Measurements from ENCODE around the gene ARHGEF26.

The ARHGEF26 gene

DNA sequence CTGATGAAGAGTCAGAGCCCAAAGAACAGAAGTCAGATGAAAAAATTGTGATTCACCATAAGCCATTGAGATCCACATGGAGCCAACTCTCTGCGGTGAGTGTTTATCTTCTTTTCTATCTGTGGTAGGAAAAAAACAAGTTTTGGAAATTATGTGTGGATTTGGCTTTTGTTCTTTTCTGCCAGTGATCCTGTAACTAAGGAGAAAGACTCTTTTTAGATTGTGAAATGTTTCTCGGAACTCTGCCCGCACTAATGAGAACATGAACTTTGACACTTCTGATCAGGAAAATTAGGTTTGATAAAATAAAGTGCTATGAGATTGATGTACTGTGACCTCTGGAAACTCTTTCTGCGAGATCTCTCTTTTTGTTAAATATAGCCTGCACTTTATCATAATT is 8.4 kb downstream of the ARHGEF26 start:
- no peak for TF ChIP-seq GATA3 (IDR thresholded peaks at IDR 0.05; ENCODE audit: low read depth, low read length)

DNA sequence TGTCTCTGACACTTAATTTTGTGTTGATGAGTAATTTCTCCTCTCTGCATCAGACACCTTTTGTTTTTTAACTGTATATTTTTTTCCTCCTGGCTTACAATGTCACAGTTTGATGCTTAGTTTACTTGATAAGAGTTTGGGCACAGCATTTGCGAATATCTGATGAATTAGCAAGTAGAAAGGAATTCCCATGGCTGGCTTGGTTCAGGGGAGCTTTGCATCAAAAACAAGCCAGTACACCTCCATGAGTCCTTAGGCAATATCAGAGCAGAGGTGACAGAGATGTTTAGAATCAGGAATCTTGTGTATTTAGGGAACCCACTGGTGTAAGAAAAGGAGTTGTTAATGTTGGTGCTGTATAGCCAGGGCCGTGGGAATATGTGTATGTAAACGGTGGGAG is 9.3 kb downstream of the ARHGEF26 start:
- TF ChIP-seq GATA2 (IDR thresholded peaks at IDR 0.05; ENCODE audit: low read depth, low read length) (no peak), GATA3 (IDR thresholded peaks at IDR 0.05; ENCODE audit: low read depth, low read length) (no peak)

DNA sequence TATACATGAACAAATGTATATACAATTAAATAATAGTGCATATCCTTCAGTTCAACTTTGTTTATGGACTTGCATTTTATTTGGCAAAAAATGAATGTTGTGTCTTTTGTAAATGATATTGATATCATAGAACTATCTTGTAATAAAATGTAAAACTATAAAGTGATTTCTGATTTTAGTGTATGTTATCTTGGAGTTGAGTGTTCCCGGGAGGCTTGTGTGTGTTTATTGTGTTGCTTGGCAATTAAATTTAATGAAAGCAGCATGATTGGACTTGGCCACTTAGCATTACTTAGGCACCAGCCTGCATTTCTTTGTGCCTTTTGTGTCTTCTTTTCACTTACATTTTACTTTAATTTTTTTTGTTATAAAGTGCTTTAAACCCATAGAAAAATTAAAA is 10.6 kb downstream of the ARHGEF26 start:
- TF ChIP-seq GATA2 (IDR thresholded peaks at IDR 0.05; ENCODE audit: low read depth, low read length), result no peak
- TF ChIP-seq GATA3 (IDR thresholded peaks at IDR 0.05; ENCODE audit: low read depth, low read length), result no peak

DNA sequence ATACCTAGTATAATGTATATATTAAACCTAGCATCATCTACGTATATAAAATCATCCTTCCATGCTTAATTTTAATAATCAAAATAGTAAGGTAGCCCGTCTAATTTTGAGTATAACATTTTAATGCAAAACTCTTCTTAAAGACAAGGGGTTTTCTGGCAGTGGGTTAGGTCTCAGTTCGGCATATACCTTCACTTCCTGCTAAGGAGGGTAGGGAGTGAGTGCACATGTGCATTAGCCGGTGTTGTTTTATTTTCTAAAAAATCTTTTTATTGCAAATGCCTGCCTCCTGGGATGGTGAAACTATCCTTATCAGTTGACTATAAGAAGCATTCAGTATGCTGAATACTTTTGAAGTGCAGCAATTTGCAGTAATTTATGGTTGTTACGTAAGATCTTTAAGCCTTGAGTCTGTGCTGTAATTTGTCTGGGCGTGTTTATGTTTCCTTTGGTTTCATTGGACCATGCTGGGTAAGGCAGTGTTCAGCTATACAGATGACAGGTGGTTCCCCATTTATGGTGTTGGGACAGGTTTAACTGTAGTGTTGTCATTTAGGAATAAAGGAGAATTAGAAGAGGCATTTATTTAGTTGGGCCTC is 11.7 kb downstream of the ARHGEF26 start:
- TF ChIP-seq GATA3 (IDR thresholded peaks at IDR 0.05; ENCODE audit: low read depth, low read length) (no peak), GATA2 (IDR thresholded peaks at IDR 0.05; ENCODE audit: low read depth, low read length) (no peak)

DNA sequence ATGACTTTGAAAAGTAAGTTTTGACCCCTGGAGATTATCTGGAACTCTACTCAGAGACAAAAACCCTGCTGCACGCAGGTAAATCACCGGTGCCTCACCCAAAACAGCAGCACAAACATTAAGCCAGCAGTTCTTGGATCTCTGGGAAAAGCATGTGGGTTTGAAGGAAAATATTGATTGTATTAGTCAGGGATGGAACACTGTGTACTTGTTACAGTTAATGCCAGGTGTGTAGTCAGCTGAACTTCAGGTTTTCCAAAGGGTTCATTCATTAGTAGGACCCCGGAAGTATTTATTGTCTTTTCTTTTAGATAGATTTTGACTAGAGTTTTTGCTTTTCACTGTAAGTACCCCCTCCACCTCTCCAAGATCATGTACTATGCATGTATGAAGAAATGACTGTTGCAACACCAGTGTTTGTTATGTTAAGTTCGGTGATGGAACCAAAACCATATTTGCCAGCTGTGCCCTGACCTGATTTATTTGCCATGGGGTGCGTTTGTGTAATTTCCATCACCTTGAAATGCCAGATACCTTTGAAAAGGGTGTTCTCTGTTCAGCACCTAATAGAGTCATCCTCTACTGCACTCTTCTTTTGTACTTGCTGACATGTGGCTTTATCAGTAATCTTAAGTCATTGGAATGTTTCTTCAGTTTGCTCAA is 14.5 kb downstream of the ARHGEF26 start:
- TF ChIP-seq GATA3 (IDR thresholded peaks at IDR 0.05; ENCODE audit: low read depth, low read length) (no peak), GATA2 (IDR thresholded peaks at IDR 0.05; ENCODE audit: low read depth, low read length) (no peak)

DNA sequence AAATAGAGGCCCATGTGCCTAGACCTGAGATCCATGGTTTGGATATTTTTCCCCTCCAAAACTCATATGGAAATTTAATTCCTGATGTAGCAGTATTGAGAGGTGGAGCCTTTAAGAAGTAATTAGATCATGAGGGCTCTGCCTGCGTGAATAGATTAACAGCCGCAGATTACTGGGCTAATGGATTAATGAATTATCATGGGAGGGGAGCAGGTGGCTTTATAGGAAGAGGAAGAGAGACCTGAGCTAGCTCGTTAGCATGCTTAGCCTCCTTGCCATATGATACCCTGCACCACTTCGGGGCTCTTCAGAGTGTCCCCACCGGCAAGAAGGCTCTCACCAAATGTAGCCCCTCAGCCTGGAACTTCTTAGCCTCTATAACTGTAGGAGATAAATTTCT is 15.8 kb downstream of the ARHGEF26 start:
- no peak for TF ChIP-seq GATA3 (IDR thresholded peaks at IDR 0.05; ENCODE audit: low read depth, low read length)
- TF ChIP-seq GATA2 (IDR thresholded peaks at IDR 0.05; ENCODE audit: low read depth, low read length), result no peak

DNA sequence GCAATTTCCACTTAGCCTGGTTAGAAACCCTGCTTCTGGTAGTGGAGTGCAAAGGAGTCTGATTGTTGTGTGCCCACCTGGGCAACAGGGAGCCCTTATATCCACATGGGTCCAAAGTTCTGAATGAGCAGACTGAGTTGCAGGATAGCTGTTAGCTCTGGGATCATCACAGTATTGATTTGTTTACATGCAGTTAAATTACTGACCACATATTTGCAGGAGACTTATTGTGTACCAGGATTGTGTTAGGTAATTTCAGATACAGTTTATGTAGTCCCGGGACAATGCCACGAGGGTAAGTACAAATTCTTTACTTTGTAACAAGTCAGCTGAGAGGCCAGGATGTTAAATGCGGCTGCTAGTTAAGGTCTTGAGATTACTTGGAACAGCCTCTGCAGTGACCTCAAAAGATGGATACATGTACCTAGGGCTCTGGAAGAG is 18.8 kb downstream of the ARHGEF26 start:
- TF ChIP-seq GATA2 (IDR thresholded peaks at IDR 0.05; ENCODE audit: low read depth, low read length) (no peak), GATA3 (IDR thresholded peaks at IDR 0.05; ENCODE audit: low read depth, low read length) (no peak)

DNA sequence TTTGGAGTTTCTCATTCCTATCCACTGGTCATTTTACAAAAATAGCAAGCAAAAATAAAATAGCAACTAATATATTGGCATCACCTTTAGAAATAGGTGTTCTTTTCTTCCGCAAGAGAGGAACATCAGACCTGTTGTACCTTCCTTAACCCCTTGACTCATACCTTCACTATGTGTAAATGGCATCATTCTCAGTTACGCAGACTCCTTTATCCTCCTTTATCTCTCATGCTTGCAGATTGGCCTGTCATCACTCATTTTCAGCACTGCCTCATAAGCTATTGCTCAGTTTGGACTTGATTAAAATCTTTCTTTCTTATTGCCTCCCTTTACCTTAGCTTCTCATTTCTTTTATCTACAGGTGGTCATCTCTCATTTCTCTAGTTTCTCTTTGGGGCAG is 21.4 kb downstream of the ARHGEF26 start:
- TF ChIP-seq GATA2 (IDR thresholded peaks at IDR 0.05; ENCODE audit: low read depth, low read length) (no peak), GATA3 (IDR thresholded peaks at IDR 0.05; ENCODE audit: low read depth, low read length) (no peak)

DNA sequence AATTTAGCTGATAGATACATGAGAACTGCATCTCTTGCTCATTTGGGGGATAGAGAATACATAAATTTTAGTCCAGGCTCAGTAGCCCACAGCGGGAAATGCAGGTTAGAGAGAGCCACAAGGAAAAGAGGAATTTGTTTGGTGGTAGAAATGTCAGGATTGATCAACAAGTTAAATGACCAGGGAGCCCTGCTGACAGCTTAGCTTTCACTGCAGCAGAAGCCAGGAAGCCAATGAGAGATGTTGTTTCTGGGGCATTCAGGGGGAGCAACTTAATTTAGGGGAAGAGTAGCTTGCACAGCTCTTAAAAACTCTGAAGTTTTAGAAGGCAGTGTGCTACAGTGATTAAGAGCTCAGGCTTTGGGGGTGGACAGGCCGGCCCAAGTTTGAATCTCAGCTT is 22.7 kb downstream of the ARHGEF26 start:
- no peak for TF ChIP-seq GATA2 (IDR thresholded peaks at IDR 0.05; ENCODE audit: low read depth, low read length)
- TF ChIP-seq GATA3 (IDR thresholded peaks at IDR 0.05; ENCODE audit: low read depth, low read length), result no peak

DNA sequence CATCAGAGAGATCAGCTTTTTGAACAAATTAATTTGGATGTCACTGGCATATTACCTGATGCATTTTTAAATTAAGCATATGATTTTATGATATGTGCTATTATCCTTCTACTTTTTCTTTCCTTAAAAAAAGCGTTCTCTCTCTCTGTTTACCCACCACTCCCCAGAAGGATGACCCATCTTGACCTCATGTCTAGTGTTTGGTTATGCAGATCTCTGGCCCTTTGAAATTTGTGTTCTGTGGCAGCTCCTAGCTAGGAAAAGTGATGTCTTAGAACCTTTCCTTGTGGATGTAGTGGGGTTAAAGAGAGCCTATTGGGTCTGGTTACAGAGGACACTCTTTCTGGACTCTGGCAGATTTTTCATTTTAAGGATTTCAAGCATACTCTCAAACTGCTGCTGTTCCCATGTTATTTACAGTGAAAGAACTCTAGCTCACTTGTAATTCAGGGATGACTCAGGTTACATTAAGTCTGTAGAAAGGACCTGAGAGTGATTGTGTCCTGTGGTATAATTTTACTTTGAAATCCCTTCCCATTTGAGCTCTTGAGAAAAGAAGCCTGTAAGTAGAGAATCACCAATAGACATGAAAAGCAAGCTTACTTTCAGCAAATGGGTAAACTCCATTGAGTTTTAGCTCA is 23.8 kb downstream of the ARHGEF26 start:
- TF ChIP-seq GATA2 (IDR thresholded peaks at IDR 0.05; ENCODE audit: low read depth, low read length) (no peak), GATA3 (IDR thresholded peaks at IDR 0.05; ENCODE audit: low read depth, low read length) (no peak)

DNA sequence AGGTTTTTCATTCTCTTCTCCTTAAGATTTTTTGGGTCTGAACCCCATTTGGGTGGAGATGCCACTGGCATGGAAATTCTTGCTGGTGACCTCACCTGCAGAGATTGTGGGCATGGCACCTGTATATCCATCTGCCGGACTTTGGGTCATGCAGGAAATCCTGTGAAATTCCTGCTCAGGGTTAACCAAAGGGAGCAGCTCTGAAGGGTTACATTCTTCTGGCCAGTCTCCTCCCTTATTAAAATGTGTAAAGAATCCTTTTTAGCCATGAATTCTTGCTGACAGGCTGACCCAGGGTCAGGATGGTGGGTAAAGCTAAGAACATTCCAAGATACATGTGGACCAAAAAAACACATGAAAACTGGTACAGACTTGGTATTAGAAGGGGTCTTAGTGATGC is 27.4 kb downstream of the ARHGEF26 start:
- no peak for TF ChIP-seq GATA3 (IDR thresholded peaks at IDR 0.05; ENCODE audit: low read depth, low read length)
- no peak for TF ChIP-seq GATA2 (IDR thresholded peaks at IDR 0.05; ENCODE audit: low read depth, low read length)

DNA sequence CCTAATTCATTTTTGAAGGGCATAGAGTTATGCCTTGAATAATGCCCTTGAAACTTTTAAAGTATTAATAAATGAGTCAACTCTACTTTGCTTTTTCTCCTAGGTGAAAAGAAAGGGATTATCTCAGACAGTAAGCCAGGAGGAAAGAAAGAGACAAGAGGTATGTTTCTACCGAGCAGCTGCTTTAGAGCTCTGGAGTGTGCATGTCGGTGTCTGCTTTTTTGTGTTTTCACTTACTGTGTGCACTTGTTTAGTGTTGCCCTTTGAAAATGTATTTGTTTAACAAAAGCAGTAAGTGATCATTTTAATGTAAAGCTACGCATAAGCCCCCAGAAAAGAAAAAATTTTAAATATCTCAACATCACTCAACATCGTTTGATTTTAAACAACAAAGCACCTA is 28.1 kb downstream of the ARHGEF26 start:
- TF ChIP-seq GATA2 (IDR thresholded peaks at IDR 0.05; ENCODE audit: low read depth, low read length), result no peak
- TF ChIP-seq GATA3 (IDR thresholded peaks at IDR 0.05; ENCODE audit: low read depth, low read length), result no peak

DNA sequence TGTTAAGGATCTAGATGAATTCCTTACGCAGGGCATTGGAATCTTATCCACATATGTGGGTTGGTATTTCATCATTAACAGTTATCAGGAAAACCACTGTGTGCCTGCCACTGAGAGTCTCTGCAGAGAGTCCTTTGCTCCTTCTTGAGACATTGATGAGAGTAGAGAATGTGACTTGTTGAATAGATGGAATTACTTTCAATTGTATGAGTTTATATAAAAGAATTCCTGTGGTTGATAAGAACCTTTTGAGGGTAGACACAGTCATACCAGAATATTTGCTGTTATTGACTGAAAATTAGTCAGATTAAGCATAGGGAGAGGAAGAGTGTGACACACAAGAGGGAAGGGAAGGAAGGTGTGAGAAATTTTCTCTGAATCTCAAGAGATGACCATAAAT is 30.8 kb downstream of the ARHGEF26 start:
- TF ChIP-seq GATA2 (IDR thresholded peaks at IDR 0.05; ENCODE audit: low read depth, low read length) (no peak), GATA3 (IDR thresholded peaks at IDR 0.05; ENCODE audit: low read depth, low read length) (no peak)

DNA sequence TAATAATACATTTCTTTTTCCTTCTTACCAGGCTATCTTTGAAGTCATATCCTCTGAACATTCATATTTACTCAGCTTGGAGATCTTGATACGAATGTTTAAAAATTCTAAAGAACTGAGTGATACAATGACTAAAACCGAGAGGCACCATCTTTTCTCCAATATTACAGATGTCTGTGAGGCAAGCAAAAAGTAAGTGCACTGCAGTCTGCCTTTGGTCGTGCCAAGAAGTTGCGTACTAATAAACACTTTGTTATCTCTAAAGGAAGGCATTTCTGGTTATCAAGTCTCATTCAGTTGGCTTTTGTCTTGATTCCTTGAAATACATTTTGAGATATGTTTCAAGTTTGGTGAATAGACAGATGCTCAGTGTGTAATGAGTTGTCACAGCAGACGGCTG is 31.6 kb downstream of the ARHGEF26 start:
- no peak for TF ChIP-seq GATA2 (IDR thresholded peaks at IDR 0.05; ENCODE audit: low read depth, low read length)
- TF ChIP-seq GATA3 (IDR thresholded peaks at IDR 0.05; ENCODE audit: low read depth, low read length), result no peak

DNA sequence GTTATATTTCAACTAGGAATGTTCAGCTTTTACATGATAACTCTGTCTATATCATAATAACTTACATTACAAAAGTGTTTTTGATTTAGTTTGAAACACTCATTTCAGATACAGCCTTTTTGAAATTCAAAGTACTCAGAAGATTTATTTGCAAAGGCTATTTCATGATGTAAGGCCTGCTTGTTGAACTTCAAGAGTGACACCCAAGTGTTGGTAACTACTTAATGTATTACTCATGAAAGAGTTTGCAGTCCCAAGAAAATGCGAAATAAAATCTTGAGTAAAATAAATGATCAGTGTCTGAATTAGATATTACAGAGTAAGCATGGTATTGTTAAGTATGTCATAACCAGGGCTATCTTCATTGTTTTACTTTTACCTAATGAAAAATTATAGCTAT is 35.3 kb downstream of the ARHGEF26 start:
- TF ChIP-seq GATA3 (IDR thresholded peaks at IDR 0.05; ENCODE audit: low read depth, low read length) (no peak), GATA2 (IDR thresholded peaks at IDR 0.05; ENCODE audit: low read depth, low read length) (no peak)

Data from SH-SY5Y (cell line).